Spinal cord (tissue), 10 donors: ENCODE measurements around the gene CNOT10. TPM values are rescaled to one million over a fixed set of nuclear protein-coding genes. Genes with fewer than 3 reads are reported as not detected.

Experiments
- DNase-seq, 6 donors: peaks; one replicate each; pipeline versions ENCODE4 v3.0.0 to v3.0.0-alpha.2; 2013 to 2015; ENCODE audit warnings: low spot score in 6 of 6, low read depth in 4 of 6
- H3K27ac ChIP-seq: one replicate; pipeline ENCODE4 v1.5.1; 2013; ENCODE audit warnings: low read depth, low read length, control low read depth
- H3K27me3 ChIP-seq: one replicate; pipeline ENCODE4 v1.6.1; 2013; ENCODE audit warnings: low read length; ENCODE audit not compliant: control insufficient read depth, insufficient read depth
- H3K36me3 ChIP-seq: one replicate; pipeline ENCODE4 v1.6.1; 2013; ENCODE audit warnings: low read length; ENCODE audit not compliant: control insufficient read depth, insufficient read depth
- H3K4me1 ChIP-seq: one replicate; pipeline ENCODE4 v1.6.1; 2013; ENCODE audit warnings: low read length; ENCODE audit not compliant: control insufficient read depth, insufficient read depth
- H3K4me3 ChIP-seq: one replicate; pipeline ENCODE4 v1.5.1; 2013; ENCODE audit warnings: low read depth, low read length, control low read depth
- H3K9me3 ChIP-seq: one replicate; pipeline ENCODE4 v1.6.1; 2013; ENCODE audit warnings: low read length; ENCODE audit not compliant: control insufficient read depth, insufficient read depth
- WGBS: methylation state at CpG from one replicate; pipeline ENCODE4 v1.1.5; 2013; ENCODE audit warnings: missing lambda C conversion rate; ENCODE audit not compliant: insufficient coverage; 5-methylcytosine and 5-hydroxymethylcytosine counted together
- polyA plus RNA-seq, 2 donors: library from polyadenylated mRNA; unstranded; fragments of 120-200 nt; gene quantifications; one replicate each; pipeline ENCODE4 v1.2.1, GENCODE V29; 2013; ENCODE audit not compliant: insufficient read length in 2 of 2
- total RNA-seq, 2 donors: library from RNA; depleted of rRNA in 1 of 2; stranded (reverse); fragments of 120-200 nt in 1 of 2; fragments of >200 nt in 1 of 2; gene quantifications; one replicate each; pipeline versions ENCODE4 v1.2.3 to v1.2.4, GENCODE V29; 2013 to 2014
- donor health status: healthy.

CNOT10 gene
- total and polyA plus RNA-seq, 4 donors, result 26.9 to 36.2 (median 33.7) TPM

DNA sequence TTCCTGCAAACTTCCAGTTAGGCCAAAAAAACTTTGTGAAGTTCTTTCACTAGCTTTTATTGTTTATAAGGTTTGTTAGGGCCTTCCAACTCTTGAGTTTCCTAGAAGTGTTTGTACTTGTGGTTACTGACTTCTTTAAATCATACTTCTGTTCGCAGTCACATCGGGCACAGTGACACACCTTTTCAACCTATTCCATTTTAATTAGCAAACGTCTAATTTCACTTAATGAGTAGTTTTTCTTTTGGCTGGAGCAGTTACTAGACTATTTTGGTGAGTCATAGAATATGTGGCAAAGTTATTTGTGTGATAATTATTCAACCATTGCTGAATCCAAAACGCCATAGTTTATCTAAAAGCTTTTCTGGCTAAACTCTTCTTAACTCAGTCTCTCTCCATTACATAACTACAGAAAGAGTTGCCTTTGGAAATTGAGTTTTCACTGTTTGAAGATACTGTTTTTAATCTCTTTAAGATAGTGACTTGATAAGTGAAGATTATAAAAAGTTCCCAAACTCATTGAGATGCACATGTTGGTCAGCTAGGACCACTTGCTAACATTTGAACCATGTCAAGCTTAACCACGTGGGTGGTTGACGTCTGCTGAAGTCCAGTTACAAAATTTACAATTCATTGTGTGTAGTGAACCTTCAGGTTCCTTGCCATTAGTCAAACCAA lies 21.5 kb downstream of the CNOT10 start:
- H3K9me3 ChIP-seq, result no peaks in the 10 kb centered on the region
- H3K4me1 ChIP-seq, result no peaks in the 10 kb centered on the region
- H3K4me3 ChIP-seq, result no peak overlapping the region
- no peak for DNase-seq
- no peaks in the 10 kb centered on the region for H3K27me3 ChIP-seq
- no peak overlapping the region for H3K27ac ChIP-seq
- peaks cover 3% of the 10 kb centered on the region for H3K36me3 ChIP-seq
- 57% methylated on average over 1 of the region's 6 CpGs for WGBS

DNA sequence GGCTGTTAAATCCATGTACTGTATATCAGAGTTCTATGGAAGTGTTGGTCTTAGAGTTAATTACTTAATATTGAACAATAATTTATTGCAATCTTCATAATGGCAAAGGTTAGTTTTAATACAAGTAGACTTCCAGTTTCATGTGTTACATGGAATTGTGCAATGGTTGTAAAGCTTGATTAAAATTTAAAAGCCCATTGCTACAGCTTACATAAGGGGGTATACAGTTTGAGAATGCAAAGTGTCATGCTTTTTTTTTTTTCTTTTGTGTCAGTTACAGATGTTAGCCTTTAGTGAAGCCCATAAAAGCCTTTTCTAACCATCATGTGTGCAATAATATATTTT lies 22.0 kb downstream of the CNOT10 start:
- no peaks in the 10 kb centered on the region for H3K4me1 ChIP-seq
- H3K27ac ChIP-seq, result no peak overlapping the region
- no peak for DNase-seq
- H3K27me3 ChIP-seq, result no peaks in the 10 kb centered on the region
- H3K4me3 ChIP-seq, result no peak overlapping the region
- H3K9me3 ChIP-seq, result no peaks in the 10 kb centered on the region
- peaks cover 3% of the 10 kb centered on the region for H3K36me3 ChIP-seq

DNA sequence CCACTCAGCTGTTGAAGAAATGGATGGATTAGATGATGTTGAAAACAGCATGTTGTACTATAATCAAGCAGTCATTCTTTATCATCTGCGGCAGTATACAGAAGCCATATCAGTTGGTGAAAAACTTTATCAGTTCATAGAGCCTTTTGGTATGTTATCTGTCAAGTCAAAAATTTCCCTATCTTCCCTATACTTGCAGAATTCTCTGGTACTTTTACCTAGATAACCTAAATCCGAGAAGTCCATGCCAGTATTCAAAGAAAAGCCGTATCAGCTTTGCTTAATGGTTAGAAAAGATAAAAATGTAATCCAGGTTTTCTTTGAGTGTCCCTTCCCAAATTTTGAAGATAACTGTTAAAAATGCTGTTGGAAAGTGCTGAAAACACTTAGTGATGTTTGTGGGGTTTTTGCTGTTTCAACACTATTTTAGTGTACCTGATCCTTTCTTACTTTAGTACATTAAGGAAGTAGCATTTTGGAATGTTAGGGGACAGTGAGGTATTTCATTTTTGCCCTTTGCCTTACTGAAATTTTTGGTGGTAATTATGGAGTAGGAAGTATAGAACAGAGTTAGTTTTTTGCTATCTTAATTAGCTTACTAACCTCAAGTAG lies 23.8 kb downstream of the CNOT10 start:
- Histone ChIP-seq H3K4me1 (no peaks in the 10 kb centered on the region), H3K27ac (no peak overlapping the region), H3K36me3 (peaks cover 6% of the 10 kb centered on the region), H3K9me3 (no peaks in the 10 kb centered on the region), H3K27me3 (no peaks in the 10 kb centered on the region), H3K4me3 (no peak overlapping the region)
- DNase-seq, result no peak
- WGBS, result no CpG with 5 or more reads among the region's 3 CpGs

DNA sequence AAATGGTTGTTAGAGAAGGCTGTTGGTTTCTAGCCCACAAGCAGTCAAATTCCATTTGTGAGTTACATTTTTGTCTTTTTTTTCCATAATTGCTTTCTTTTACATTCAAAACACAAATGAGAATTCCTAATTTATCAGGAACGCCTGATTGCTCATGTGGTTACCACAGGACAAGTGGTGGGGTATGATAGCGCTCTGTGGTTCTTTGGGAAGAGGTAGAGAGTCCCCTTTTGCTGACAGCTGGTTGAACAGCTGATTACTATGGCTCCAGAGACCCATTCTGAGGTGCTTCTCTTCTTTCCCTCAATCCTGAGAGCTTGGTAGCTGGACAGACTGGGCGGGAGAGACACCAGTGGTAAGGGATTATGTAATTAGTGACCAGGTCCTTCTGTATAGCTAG lies 24.4 kb downstream of the CNOT10 start:
- Histone ChIP-seq H3K4me3 (no peak overlapping the region), H3K27me3 (no peaks in the 10 kb centered on the region), H3K36me3 (peaks cover 6% of the 10 kb centered on the region), H3K4me1 (no peaks in the 10 kb centered on the region), H3K9me3 (no peaks in the 10 kb centered on the region), H3K27ac (no peak overlapping the region)
- WGBS, result 83% methylated on average over 1 of the region's 3 CpGs
- DNase-seq, result no peak

DNA sequence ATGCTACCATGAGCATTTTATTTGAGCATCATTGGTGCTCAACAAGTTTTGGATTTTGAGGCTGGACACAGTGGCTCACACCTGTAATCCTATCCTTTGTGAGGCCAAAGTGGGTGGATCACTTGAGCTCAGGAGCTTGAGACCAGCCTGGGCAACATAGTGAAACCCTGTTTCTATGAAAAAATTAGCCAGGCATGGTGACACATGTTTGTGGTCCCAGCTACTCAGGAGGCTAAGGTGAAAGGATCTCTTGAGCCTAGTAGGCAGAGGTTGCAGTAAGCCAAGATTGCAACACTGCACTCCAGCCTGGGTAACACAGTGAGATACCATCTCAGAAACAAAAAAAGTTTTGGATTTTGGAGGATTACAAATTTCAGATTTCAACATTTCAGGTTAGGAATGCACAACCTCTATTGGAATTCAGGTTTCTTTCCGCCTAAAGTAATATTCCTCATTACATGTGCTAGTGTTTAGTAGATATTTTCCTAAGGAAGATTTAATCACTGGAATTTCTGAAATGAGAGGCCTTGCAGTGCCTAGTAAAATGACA lies 27.6 kb downstream of the CNOT10 start:
- Histone ChIP-seq H3K4me3 (no peak overlapping the region), H3K4me1 (no peaks in the 10 kb centered on the region), H3K36me3 (peaks cover 14% of the 10 kb centered on the region), H3K9me3 (no peaks in the 10 kb centered on the region), H3K27ac (no peak overlapping the region), H3K27me3 (no peaks in the 10 kb centered on the region)
- no CpG with 5 or more reads among the region's 1 CpG for WGBS
- no peak for DNase-seq

DNA sequence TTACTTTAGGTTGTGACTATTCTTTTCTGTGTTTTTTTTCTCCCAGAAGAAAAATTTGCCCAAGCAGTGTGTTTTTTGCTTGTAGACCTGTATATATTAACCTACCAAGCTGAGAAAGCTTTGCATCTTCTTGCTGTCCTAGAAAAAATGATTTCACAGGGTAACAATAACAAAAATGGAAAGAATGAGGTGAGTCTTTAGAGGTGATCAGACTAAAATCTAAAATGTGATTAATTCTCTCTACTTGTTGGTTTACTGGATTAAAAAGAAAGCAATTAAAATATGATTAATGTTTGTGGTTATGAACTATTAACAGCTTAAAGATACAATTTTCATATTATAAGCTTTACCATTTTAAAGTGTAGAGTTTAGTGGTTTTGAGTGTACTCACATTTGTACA lies 28.2 kb downstream of the CNOT10 start:
- H3K4me3 ChIP-seq, result no peak overlapping the region
- peaks cover 17% of the 10 kb centered on the region for H3K36me3 ChIP-seq
- H3K9me3 ChIP-seq, result no peaks in the 10 kb centered on the region
- H3K27me3 ChIP-seq, result no peaks in the 10 kb centered on the region
- no peak overlapping the region for H3K27ac ChIP-seq
- DNase-seq, result no peak
- H3K4me1 ChIP-seq, result no peaks in the 10 kb centered on the region

DNA sequence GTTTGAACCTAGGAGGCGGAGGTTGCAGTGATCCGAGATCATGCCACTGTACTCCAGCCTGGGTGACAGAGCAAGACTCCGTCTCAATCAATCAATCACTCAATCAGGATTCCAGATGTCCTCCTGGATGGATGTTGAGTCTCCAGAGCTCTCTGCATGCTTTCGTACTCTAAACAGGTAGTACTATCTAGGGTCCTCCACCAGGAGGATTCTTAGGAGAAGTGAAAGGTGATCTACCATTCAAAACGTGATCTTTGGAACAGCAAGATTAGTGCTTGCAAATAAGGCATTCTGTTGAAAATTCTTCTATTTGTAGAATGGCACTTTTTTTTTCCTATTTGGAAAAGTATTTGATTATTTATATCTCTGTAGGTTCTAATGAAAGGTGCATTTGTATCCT lies 34.3 kb downstream of the CNOT10 start:
- Histone ChIP-seq H3K9me3 (no peaks in the 10 kb centered on the region), H3K27ac (no peak overlapping the region), H3K4me1 (no peaks in the 10 kb centered on the region), H3K27me3 (no peaks in the 10 kb centered on the region), H3K4me3 (no peak overlapping the region), H3K36me3 (peaks cover 40% of the 10 kb centered on the region)
- WGBS, result 80% methylated on average over 3 of the region's 5 CpGs
- no peak for DNase-seq

DNA sequence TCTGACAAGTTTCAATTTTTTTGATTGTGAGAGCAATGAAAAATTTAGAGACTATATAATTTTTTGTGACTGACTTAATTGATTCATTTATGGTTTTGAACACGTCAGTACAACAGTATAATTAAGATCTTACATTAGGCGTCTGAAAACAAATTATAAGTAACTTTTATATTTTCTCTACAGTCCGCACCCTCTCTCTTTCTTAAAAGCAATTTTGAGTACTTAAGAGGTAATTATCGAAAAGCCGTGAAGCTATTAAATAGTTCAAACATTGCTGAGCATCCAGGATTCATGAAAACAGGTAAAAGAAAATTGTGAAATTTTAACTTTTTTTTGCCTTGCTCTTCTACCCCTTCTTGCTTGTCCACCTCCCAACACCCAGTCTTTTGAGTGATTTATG lies 34.9 kb downstream of the CNOT10 start:
- Histone ChIP-seq H3K4me3 (no peak overlapping the region), H3K27ac (no peak overlapping the region), H3K4me1 (no peaks in the 10 kb centered on the region), H3K9me3 (no peaks in the 10 kb centered on the region), H3K36me3 (peaks cover 40% of the 10 kb centered on the region), H3K27me3 (no peaks in the 10 kb centered on the region)
- DNase-seq, result no peak
- no CpG with 5 or more reads among the region's 5 CpGs for WGBS

DNA sequence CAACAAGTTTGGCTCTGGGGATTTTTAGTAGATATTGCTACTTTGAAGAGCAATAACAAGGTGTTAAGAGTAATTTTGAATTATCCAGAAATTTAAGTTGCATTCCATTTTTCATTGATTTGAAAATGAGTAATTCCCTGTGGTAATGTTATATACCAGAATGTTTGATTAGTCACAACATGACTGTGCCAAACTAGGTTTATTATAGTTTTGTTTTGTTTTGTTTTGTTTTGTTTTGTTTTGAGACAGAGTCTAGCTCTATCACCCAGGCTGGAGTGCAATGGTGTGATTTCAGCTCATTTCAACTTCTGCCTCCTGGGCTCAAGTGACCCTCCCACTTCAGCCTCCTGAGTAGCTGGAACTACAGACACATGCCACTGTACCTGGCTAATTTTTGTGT lies 40.7 kb downstream of the CNOT10 start:
- Histone ChIP-seq H3K36me3 (peaks cover 28% of the 10 kb centered on the region), H3K27me3 (no peaks in the 10 kb centered on the region)
- no peak for DNase-seq

DNA sequence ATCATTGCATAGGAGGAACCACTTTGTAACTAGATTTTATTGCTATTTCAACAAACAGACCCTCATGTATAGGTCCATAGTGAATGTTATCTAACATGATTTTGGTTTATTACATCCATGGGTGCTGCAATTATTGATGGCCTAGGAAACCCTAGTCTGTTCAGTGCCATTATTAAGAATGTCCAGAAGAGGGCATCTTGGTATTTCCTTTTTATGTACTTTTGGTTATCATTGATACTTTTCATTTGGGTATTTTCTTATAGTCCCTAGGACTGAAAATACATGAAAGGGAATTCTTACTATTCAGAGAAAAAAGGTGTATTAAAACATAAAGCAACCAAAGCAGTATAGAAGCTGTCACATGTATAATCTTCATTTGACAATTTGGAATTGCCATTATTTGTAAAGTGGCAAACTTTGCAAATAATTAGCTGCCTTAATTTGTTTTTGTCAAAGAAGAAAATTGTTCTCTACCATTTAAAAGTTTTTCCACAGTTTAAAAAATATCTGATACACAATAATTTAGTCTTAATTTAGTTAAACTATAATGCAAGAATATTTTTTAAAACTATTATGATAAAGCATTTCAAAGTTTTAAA lies 48.7 kb downstream of the CNOT10 start:
- Histone ChIP-seq H3K27ac (no peak overlapping the region), H3K4me3 (no peak overlapping the region), H3K36me3 (peaks cover 20% of the 10 kb centered on the region), H3K27me3 (no peaks in the 10 kb centered on the region), H3K4me1 (no peaks in the 10 kb centered on the region), H3K9me3 (no peaks in the 10 kb centered on the region)
- peak in 4 of 6 donors; percentile 8 to 79 (median 34) for DNase-seq

More for the DNA sequence above, 40.7 kb downstream of the CNOT10 start:
- no peak overlapping the region for H3K27ac ChIP-seq
- H3K4me1 ChIP-seq, result no peaks in the 10 kb centered on the region
- H3K4me3 ChIP-seq, result no peak overlapping the region
- H3K9me3 ChIP-seq, result no peaks in the 10 kb centered on the region
